ENCODE measurements around the gene KCTD17. TPM values are rescaled to one million over a fixed set of nuclear protein-coding genes. Genes with fewer than 3 reads are reported as not detected.

Gene KCTD17
- total and polyA plus RNA-seq, 2 of the 13 experiments (the other 11 are each of a cell fraction or from before 2014, with no cell fraction given), result 5.3 to 11.7 TPM

DNA sequence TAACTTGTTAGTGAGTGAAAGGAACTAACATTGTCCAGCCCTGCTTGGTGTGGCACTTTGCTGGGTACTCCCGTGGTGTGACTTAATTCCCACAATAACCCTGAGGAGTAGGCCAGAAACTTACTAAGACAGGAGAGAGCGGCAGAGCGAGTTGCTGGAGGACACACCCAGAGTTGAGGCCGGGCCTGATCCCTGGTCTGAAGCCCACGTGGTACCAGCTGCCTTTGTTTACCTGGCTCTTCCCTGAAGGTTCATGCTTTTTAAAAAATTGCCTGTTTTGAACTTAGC is 31.4 kb upstream of the KCTD17 start (continued):
- TF ChIP-seq GMEB1 (CRISPR knock-in tag; IDR thresholded peaks at IDR 0.05; ENCODE audit: borderline replicate concordance) (0 out of 2 replicates have a peak, but pooled peaks have one; percentile 6), NFE2L1 (CRISPR knock-in tag; IDR thresholded peaks at IDR 0.05; ENCODE audit: borderline replicate concordance) (no peak), MTA1 (CRISPR knock-in tag; IDR thresholded peaks at IDR 0.05; ENCODE audit: borderline replicate concordance) (no peak), ZNF720 (CRISPR knock-in tag; IDR thresholded peaks at IDR 0.05) (no peak), PCBP1 (IDR thresholded peaks at IDR 0.05; ENCODE audit: borderline replicate concordance, low read depth, low read length) (no peak), ZNF205 (CRISPR knock-in tag; IDR thresholded peaks at IDR 0.05) (no peak), ARID2 (CRISPR knock-in tag; IDR thresholded peaks at IDR 0.05; ENCODE audit: borderline replicate concordance) (no peak), ISX (CRISPR knock-in tag; conservative IDR thresholded peaks at IDR 0.05) (no peak), RBM39 (IDR thresholded peaks at IDR 0.05; ENCODE audit: low read depth, low read length, poor library complexity, severe bottlenecking) (no peak), ZBTB8A (CRISPR knock-in tag; IDR thresholded peaks at IDR 0.05; ENCODE audit: borderline replicate concordance, low read depth) (no peak), ZBTB2 (CRISPR knock-in tag; IDR thresholded peaks at IDR 0.05; ENCODE audit: low read depth) (no peak), CREB3 (CRISPR knock-in tag; IDR thresholded peaks at IDR 0.05) (no peak), HNRNPK (IDR thresholded peaks at IDR 0.05; ENCODE audit: low read depth, low read length, poor library complexity, severe bottlenecking) (no peak), ZNF589 (CRISPR knock-in tag; conservative IDR thresholded peaks at IDR 0.05) (no peak), ZFYVE20 (CRISPR knock-in tag; IDR thresholded peaks at IDR 0.05; ENCODE audit: borderline replicate concordance, low read depth) (no peak), ZNF337 (CRISPR knock-in tag; IDR thresholded peaks at IDR 0.05; ENCODE audit: borderline replicate concordance, low read depth) (no peak)
- TF ChIP-seq, protein P1, sequence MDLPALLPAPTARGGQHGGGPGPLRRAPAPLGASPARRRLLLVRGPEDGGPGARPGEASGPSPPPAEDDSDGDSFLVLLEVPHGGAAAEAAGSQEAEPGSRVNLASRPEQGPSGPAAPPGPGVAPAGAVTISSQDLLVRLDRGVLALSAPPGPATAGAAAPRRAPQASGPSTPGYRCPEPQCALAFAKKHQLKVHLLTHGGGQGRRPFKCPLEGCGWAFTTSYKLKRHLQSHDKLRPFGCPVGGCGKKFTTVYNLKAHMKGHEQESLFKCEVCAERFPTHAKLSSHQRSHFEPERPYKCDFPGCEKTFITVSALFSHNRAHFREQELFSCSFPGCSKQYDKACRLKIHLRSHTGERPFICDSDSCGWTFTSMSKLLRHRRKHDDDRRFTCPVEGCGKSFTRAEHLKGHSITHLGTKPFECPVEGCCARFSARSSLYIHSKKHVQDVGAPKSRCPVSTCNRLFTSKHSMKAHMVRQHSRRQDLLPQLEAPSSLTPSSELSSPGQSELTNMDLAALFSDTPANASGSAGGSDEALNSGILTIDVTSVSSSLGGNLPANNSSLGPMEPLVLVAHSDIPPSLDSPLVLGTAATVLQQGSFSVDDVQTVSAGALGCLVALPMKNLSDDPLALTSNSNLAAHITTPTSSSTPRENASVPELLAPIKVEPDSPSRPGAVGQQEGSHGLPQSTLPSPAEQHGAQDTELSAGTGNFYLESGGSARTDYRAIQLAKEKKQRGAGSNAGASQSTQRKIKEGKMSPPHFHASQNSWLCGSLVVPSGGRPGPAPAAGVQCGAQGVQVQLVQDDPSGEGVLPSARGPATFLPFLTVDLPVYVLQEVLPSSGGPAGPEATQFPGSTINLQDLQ (CRISPR knock-in tag; IDR thresholded peaks at IDR 0.05), result 0 out of 2 replicates have a peak, but pooled peaks have one; percentile 4
- TF ChIP-seq, protein P2, sequence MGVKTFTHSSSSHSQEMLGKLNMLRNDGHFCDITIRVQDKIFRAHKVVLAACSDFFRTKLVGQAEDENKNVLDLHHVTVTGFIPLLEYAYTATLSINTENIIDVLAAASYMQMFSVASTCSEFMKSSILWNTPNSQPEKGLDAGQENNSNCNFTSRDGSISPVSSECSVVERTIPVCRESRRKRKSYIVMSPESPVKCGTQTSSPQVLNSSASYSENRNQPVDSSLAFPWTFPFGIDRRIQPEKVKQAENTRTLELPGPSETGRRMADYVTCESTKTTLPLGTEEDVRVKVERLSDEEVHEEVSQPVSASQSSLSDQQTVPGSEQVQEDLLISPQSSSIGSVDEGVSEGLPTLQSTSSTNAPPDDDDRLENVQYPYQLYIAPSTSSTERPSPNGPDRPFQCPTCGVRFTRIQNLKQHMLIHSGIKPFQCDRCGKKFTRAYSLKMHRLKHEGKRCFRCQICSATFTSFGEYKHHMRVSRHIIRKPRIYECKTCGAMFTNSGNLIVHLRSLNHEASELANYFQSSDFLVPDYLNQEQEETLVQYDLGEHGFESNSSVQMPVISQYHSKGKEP (CRISPR knock-in tag; IDR thresholded peaks at IDR 0.05), result no peak
- TF ChIP-seq, protein P3, sequence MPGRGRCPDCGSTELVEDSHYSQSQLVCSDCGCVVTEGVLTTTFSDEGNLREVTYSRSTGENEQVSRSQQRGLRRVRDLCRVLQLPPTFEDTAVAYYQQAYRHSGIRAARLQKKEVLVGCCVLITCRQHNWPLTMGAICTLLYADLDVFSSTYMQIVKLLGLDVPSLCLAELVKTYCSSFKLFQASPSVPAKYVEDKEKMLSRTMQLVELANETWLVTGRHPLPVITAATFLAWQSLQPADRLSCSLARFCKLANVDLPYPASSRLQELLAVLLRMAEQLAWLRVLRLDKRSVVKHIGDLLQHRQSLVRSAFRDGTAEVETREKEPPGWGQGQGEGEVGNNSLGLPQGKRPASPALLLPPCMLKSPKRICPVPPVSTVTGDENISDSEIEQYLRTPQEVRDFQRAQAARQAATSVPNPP (CRISPR knock-in tag; IDR thresholded peaks at IDR 0.05), result no peak
